Measurements from ENCODE around the gene STIP1. TPM values are rescaled to one million over a fixed set of nuclear protein-coding genes. Genes with fewer than 3 reads are reported as not detected.
A peak's percentile ranks its signal among the peaks of the same experiment; 100 is the strongest.

The STIP1 gene
- total and polyA plus RNA-seq, 2 experiments from 2014 or later, result 231 to 240 TPM

DNA sequence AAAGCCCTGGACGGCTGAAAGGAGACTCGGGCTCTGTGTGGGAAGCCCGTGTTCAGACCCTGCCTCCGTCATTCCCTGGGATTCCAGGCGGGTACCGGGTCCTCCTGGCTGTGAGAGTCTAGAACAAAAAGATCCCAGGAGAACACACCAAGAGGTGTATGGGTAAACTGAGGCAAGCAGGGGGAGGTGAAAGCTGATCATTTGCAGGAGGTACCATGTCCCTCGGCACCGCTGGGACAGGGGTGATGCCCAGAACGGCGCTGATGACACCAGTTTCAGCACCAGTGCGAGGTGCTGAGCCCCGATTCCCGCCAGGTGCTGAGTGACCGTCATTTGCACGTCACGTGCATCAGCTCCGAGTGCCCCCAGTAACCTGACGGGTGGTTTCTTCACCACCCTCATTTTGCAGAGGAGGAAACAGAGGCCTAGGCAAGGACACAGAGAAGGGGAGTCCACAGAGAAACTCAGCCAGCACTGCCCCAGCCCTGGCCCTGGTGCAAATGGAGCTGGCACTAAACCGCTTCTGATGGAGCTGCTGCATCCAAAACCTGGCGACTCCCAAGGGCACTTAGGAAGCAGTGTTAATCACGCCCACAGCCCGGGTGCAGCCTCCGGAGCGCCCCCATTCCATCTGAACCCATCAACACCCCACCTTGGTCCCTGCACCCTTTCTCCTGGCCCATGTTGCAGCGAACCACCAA is 36.9 kb upstream of the STIP1 start:
- TF ChIP-seq, protein P1, sequence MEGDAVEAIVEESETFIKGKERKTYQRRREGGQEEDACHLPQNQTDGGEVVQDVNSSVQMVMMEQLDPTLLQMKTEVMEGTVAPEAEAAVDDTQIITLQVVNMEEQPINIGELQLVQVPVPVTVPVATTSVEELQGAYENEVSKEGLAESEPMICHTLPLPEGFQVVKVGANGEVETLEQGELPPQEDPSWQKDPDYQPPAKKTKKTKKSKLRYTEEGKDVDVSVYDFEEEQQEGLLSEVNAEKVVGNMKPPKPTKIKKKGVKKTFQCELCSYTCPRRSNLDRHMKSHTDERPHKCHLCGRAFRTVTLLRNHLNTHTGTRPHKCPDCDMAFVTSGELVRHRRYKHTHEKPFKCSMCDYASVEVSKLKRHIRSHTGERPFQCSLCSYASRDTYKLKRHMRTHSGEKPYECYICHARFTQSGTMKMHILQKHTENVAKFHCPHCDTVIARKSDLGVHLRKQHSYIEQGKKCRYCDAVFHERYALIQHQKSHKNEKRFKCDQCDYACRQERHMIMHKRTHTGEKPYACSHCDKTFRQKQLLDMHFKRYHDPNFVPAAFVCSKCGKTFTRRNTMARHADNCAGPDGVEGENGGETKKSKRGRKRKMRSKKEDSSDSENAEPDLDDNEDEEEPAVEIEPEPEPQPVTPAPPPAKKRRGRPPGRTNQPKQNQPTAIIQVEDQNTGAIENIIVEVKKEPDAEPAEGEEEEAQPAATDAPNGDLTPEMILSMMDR (IDR thresholded peaks at IDR 0.05; ENCODE audit: low read depth, low read length), result no peak
- no peaks in the 10 kb centered on the region for H3K27me3 ChIP-seq
- no peaks in the 10 kb centered on the region for H3K36me3 ChIP-seq
- no peak overlapping the region for H3K4me3 ChIP-seq
- peaks cover 8% of the 10 kb centered on the region for H3K4me1 ChIP-seq (ENCODE audit: low read depth)
- H3K27ac ChIP-seq, result no peak overlapping the region
- DNase-seq (ENCODE audit: low read depth in 1 of 2, low spot score in 1 of 2), result no peak
- no peaks in the 10 kb centered on the region for H3K9me3 ChIP-seq (ENCODE audit: low read depth)

DNA sequence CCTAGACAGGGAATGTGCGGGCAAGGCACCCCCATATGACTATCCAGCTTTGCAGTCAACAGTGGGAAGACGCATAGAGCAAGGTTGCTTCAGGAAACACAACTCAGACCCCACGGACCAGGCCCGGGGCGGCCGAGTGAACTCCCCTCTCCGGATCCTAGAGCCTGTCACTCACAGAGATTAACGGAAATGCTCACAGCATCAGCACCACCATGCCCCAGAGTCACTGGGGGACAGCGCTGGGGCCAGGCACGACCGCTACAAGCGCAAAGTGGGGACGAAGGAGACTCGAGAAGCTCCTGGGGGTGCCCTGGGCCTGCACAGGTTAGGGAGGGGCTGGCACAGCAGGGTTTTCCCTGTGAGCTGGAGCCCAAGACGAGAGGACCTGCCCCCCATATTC is 35.9 kb upstream of the STIP1 start:
- no peaks in the 10 kb centered on the region for H3K36me3 ChIP-seq
- H3K27ac ChIP-seq, result no peak overlapping the region
- H3K4me3 ChIP-seq, result no peak overlapping the region
- peaks cover 10% of the 10 kb centered on the region for H3K4me1 ChIP-seq (ENCODE audit: low read depth)
- DNase-seq (ENCODE audit: low read depth in 1 of 2, low spot score in 1 of 2), result no peak
- TF ChIP-seq, protein P1 (IDR thresholded peaks at IDR 0.05; ENCODE audit: low read depth, low read length), result no peak
- no peaks in the 10 kb centered on the region for H3K9me3 ChIP-seq (ENCODE audit: low read depth)
- no peaks in the 10 kb centered on the region for H3K27me3 ChIP-seq

DNA sequence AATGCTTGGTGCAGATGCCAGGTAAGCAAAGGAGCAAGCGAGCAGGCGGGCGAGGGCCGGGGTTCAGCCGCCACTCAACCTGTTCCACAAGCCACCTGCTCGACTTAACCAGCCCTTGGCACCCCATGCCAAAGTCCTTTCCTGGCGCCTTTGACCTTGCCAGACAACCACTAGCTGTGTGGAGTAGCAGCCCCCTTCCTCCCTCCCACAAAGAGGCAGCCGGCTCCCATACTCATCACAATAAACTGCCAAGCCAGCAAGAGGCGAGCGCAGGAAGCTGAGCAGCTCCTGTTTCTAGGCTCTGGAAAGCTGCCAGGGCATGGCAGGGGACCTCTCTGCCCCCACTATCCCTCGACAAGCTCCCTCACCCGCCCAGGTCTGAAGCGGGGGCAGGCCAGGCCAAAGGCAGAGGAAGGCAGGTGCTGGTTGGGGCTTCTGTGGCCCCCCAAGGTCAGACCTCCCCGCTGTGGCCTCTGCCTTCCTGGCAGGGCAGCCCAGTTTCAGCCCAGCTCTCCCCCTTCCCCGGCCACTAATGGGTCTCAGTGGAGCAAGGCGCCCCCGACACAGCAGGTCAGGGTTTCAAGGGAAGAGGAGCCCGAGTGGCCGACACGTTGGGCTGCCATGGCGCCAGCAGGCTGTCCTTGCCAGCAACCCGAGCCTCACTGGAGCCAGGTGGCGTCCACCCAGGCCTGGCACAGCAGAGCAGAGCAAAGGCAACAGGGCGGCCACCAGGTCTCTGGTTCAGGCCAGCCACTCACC is 35.3 kb upstream of the STIP1 start:
- Histone ChIP-seq H3K27me3 (no peaks in the 10 kb centered on the region), H3K27ac (no peak overlapping the region), H3K36me3 (no peaks in the 10 kb centered on the region), H3K9me3 (ENCODE audit: low read depth) (no peaks in the 10 kb centered on the region), H3K4me3 (no peak overlapping the region), H3K4me1 (ENCODE audit: low read depth) (peaks cover 10% of the 10 kb centered on the region)
- DNase-seq (ENCODE audit: low read depth in 1 of 2, low spot score in 1 of 2), result no peak
- TF ChIP-seq, protein P1 (IDR thresholded peaks at IDR 0.05; ENCODE audit: low read depth, low read length), result no peak

DNA sequence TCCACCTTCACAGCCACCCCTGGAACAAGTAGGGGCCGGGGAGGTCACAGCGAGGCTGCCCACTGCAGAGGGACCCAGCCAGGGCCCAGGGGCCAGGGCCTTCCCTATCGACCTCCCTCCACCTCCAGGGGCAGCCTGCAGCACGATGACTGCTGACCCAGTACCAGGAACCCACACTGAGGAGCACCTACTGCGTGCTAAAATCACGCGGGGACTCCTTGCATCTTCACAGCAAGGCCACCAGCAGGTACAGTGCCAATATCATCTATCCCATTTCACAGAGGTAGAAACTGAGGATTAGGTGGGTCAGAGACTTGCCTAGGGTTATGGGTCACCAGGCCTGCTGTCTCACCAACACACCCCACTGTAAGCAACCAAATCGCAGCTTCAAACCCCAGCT is 34.6 kb upstream of the STIP1 start:
- peaks cover 10% of the 10 kb centered on the region for H3K4me1 ChIP-seq (ENCODE audit: low read depth)

DNA sequence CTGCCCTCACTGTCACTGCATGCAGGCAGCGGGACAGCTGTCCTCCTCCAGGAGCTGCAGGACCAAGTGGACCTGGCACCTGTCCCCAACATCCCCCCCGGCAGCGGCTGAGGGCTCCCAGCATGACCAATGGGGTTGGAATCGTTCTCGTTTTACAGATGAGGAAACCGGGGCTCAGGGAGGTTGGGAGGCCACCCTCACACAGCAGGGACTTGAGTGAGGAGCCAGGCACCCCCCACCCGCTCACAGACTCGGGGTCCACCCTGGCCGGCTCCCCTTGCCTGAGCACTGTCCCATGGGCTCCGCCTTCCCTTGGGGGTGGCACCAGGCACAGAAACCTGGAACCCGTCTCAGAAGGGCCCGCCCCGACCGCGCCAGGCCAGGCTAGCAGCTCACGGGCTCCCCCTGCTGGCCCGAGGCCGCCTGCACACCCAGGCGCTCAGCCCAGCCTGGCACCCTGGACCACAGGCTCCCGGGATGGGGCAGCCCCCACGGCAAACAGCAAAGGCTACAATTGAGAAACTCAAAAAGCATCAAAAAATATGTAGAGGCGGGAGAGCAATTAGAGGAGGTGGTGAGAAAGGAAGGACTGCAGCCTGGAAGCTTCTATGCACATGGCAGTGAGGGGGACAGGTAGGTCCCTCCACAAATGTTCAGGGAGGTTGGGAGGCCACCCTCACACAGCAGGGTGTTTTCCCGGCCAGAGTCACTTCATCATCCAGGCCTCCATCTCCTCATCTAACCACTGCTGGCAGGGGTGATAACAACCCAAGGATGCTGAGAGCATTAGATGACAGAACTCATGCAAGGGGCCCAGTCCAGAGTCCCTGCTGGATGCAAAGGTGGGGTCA is 32.9 kb upstream of the STIP1 start:
- DNase-seq (ENCODE audit: low read depth in 1 of 2, low spot score in 1 of 2), result peak; percentile 54 to 64
- no peak overlapping the region for H3K4me3 ChIP-seq
- H3K9me3 ChIP-seq (ENCODE audit: low read depth), result no peaks in the 10 kb centered on the region
- H3K36me3 ChIP-seq, result no peaks in the 10 kb centered on the region
- no peaks in the 10 kb centered on the region for H3K27me3 ChIP-seq
- no peak overlapping the region for H3K27ac ChIP-seq
- TF ChIP-seq, protein P1 (IDR thresholded peaks at IDR 0.05; ENCODE audit: low read depth, low read length), result peak; percentile 100
- peaks cover 10% of the 10 kb centered on the region for H3K4me1 ChIP-seq (ENCODE audit: low read depth)

More for the DNA sequence above, 34.6 kb upstream of the STIP1 start:
- no peak overlapping the region for H3K27ac ChIP-seq
- no peaks in the 10 kb centered on the region for H3K36me3 ChIP-seq
- no peaks in the 10 kb centered on the region for H3K27me3 ChIP-seq
- DNase-seq (ENCODE audit: low read depth in 1 of 2, low spot score in 1 of 2), result no peak
- H3K9me3 ChIP-seq (ENCODE audit: low read depth), result no peaks in the 10 kb centered on the region
- no peak overlapping the region for H3K4me3 ChIP-seq
- TF ChIP-seq, protein P1 (IDR thresholded peaks at IDR 0.05; ENCODE audit: low read depth, low read length), result no peak
